Osteoblast (primary cell): Measurements from ENCODE around the gene CYTH4. TPM values are rescaled to one million over a fixed set of nuclear protein-coding genes. Genes with fewer than 3 reads are reported as not detected.

Source experiments
- DNase-seq: peaks from one replicate; pipeline ENCODE4 v3.0.0; 2011; ENCODE audit warnings: low spot score, mixed read lengths; ENCODE audit not compliant: insufficient read length; ENCODE audit errors: missing footprints
- H2AFZ ChIP-seq: 2 replicates; pipeline ENCODE4 v1.6.0; 2011; ENCODE audit warnings: mild to moderate bottlenecking, low read length
- H3K27ac ChIP-seq: 2 replicates; pipeline ENCODE4 v1.5.1; 2011; ENCODE audit warnings: mild to moderate bottlenecking, low read depth, low read length, moderate library complexity
- H3K27me3 ChIP-seq: 2 replicates; pipeline ENCODE4 v1.6.0; 2012; ENCODE audit warnings: mild to moderate bottlenecking, control low read depth, inconsistent platforms, low read length, moderate library complexity; ENCODE audit not compliant: insufficient read depth
- H3K36me3 ChIP-seq: 2 replicates; pipeline ENCODE4 v1.5.1; 2011; ENCODE audit warnings: mild to moderate bottlenecking, low read length, control low read depth, moderate library complexity; ENCODE audit not compliant: insufficient read depth
- H3K4me1 ChIP-seq: 2 replicates; pipeline ENCODE4 v1.5.1; 2011; ENCODE audit warnings: mild to moderate bottlenecking, low read length, control low read depth, moderate library complexity; ENCODE audit not compliant: insufficient read depth
- H3K4me2 ChIP-seq: 2 replicates; pipeline ENCODE4 v1.6.0; 2011; ENCODE audit warnings: mild to moderate bottlenecking, low read length; ENCODE audit not compliant: insufficient read depth
- H3K4me3 ChIP-seq: fragments of 200-600 bp; sonication (generic); 3 replicates; pipeline ENCODE4 v1.5.1; 2012; ENCODE audit warnings: mild to moderate bottlenecking, low read length, inconsistent platforms; ENCODE audit not compliant: insufficient read depth
- H3K79me2 ChIP-seq: 2 replicates; pipeline ENCODE4 v1.6.0; 2012; ENCODE audit warnings: mild to moderate bottlenecking, low read length, control low read depth, inconsistent platforms; ENCODE audit not compliant: insufficient read depth
- H3K9me3 ChIP-seq: 2 replicates; pipeline ENCODE4 v1.5.1; 2011; ENCODE audit warnings: low read depth, low read length, control low read depth
- H4K20me1 ChIP-seq: 2 replicates; pipeline ENCODE4 v1.6.0; 2012; ENCODE audit warnings: mild to moderate bottlenecking, low read length, control low read depth; ENCODE audit not compliant: insufficient read depth
- CTCF ChIP-seq: IDR thresholded peaks from 2 replicates; pipeline ENCODE4 v1.5.1; 2011; ENCODE audit warnings: mild to moderate bottlenecking, low read depth, low read length, moderate library complexity; ENCODE audit errors: extremely low read depth
- total RNA-seq: library from RNA; depleted of rRNA; stranded (reverse); fragments of >200 nt; gene quantifications from 2 replicates; pipeline ENCODE4 v1.2.3, GENCODE V29; 2012

The CYTH4 gene
- total RNA-seq, 1 donor: 0.72 TPM

GRCh38 chr22:37338539-37339246, 56.4 kb downstream of the CYTH4 start:
- H3K27me3 ChIP-seq: peaks cover 50% of the 10 kb centered on the region
- TF ChIP-seq CTCF: no peak
- no peak overlapping the region for H2AFZ ChIP-seq
- peaks cover 3% of the 10 kb centered on the region for H4K20me1 ChIP-seq
- H3K9me3 ChIP-seq: no peaks in the 10 kb centered on the region
- no peaks in the 10 kb centered on the region for H3K36me3 ChIP-seq
- no peak overlapping the region for H3K4me3 ChIP-seq
- DNase-seq: peak; percentile 66
- peaks cover 14% of the 10 kb centered on the region for H3K4me1 ChIP-seq
- H3K79me2 ChIP-seq: no peaks in the 10 kb centered on the region
- no peak overlapping the region for H3K27ac ChIP-seq
- H3K4me2 ChIP-seq: no peak overlapping the region

- Histone ChIP-seq H4K20me1 (peaks cover 3% of the 10 kb centered on the region), H2AFZ (no peak overlapping the region)
Measured at GRCh38 chr22:37340331-37341262, 58.3 kb downstream of the CYTH4 start.

GRCh38 chr22:37342065-37342464, 59.8 kb downstream of the CYTH4 start:
- Histone ChIP-seq H3K4me2 (no peak overlapping the region), H3K4me1 (peaks cover 14% of the 10 kb centered on the region), H3K27ac (no peak overlapping the region), H3K27me3 (peaks cover 26% of the 10 kb centered on the region), H2AFZ (no peak overlapping the region), H3K36me3 (no peaks in the 10 kb centered on the region), H4K20me1 (no peaks in the 10 kb centered on the region), H3K79me2 (no peaks in the 10 kb centered on the region), H3K9me3 (no peaks in the 10 kb centered on the region), H3K4me3 (no peak overlapping the region)
- no peak for TF ChIP-seq CTCF
- peak; percentile 70 for DNase-seq

More at GRCh38 chr22:37340331-37341262, 58.3 kb downstream of the CYTH4 start:
- no peaks in the 10 kb centered on the region for H3K79me2 ChIP-seq
- H3K4me3 ChIP-seq: no peak overlapping the region
- H3K27ac ChIP-seq: no peak overlapping the region
- TF ChIP-seq CTCF: no peak
- H3K4me2 ChIP-seq: no peak overlapping the region
- DNase-seq: peak; percentile 93
- peaks cover 8% of the 10 kb centered on the region for H3K4me1 ChIP-seq
- H3K27me3 ChIP-seq: peaks cover 31% of the 10 kb centered on the region
- no peaks in the 10 kb centered on the region for H3K36me3 ChIP-seq
- H3K9me3 ChIP-seq: no peaks in the 10 kb centered on the region

- no peak for DNase-seq
- Histone ChIP-seq H3K79me2 (no peaks in the 10 kb centered on the region), H3K4me1 (peaks cover 11% of the 10 kb centered on the region), H2AFZ (no peak overlapping the region), H3K4me3 (no peak overlapping the region), H3K27ac (no peak overlapping the region), H3K36me3 (no peaks in the 10 kb centered on the region), H3K4me2 (no peak overlapping the region), H4K20me1 (no peaks in the 10 kb centered on the region), H3K9me3 (no peaks in the 10 kb centered on the region), H3K27me3 (peaks cover 26% of the 10 kb centered on the region)
- TF ChIP-seq CTCF: no peak
Measured at GRCh38 chr22:37343348-37343747, 61.0 kb downstream of the CYTH4 start.
